GM13977 (cell line): ENCODE measurements around the gene CDC20B.

Source experiments
- DNase-seq: peaks from one replicate; pipeline ENCODE4 v3.0.0; 2012; ENCODE audit warnings: low spot score
- in situ Hi-C: fragments of 300-500 bp; cut with MboI; formaldehyde crosslinking; loops from one replicate; pipeline ENCODE4 v1.12.0; 2022; ENCODE audit warnings: low sequenced_read_pairs, low pct_unique_long_range_greater_than_20kb, mixed read lengths, inconsistent platforms; ENCODE audit not compliant: unreplicated experiment
- TF ChIP-seq, protein P1 (sequence below): IDR thresholded peaks from 2 replicates; pipeline ENCODE4 v1.5.1; 2012; ENCODE audit warnings: mild to moderate bottlenecking, control low read depth; ENCODE audit not compliant: insufficient read depth; ENCODE audit errors: extremely low read depth, missing control alignments

Gene CDC20B

DNA sequence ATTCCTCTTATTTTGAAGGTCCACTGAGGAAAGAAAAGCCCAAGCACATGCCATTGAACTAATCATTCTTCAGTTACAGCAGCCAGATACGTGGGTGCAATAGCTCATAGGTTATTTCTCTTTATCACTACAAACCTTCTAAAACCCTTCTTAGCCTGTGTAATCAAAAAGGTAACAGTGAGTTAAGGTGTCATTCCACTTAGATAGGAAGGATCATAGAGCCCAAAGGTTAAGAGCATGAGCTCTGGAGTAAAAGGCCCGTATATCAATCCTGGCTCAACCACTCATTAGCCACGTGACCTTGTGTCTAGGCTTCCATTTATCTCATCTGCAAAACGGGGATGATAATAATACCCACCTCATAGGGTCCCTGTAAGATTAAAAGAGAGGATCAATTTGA lies 10.3 kb downstream of the CDC20B start:
- TF ChIP-seq, protein P1, sequence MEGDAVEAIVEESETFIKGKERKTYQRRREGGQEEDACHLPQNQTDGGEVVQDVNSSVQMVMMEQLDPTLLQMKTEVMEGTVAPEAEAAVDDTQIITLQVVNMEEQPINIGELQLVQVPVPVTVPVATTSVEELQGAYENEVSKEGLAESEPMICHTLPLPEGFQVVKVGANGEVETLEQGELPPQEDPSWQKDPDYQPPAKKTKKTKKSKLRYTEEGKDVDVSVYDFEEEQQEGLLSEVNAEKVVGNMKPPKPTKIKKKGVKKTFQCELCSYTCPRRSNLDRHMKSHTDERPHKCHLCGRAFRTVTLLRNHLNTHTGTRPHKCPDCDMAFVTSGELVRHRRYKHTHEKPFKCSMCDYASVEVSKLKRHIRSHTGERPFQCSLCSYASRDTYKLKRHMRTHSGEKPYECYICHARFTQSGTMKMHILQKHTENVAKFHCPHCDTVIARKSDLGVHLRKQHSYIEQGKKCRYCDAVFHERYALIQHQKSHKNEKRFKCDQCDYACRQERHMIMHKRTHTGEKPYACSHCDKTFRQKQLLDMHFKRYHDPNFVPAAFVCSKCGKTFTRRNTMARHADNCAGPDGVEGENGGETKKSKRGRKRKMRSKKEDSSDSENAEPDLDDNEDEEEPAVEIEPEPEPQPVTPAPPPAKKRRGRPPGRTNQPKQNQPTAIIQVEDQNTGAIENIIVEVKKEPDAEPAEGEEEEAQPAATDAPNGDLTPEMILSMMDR = no peak
- in situ Hi-C loops = no loop called here
- DNase-seq = no peak

DNA sequence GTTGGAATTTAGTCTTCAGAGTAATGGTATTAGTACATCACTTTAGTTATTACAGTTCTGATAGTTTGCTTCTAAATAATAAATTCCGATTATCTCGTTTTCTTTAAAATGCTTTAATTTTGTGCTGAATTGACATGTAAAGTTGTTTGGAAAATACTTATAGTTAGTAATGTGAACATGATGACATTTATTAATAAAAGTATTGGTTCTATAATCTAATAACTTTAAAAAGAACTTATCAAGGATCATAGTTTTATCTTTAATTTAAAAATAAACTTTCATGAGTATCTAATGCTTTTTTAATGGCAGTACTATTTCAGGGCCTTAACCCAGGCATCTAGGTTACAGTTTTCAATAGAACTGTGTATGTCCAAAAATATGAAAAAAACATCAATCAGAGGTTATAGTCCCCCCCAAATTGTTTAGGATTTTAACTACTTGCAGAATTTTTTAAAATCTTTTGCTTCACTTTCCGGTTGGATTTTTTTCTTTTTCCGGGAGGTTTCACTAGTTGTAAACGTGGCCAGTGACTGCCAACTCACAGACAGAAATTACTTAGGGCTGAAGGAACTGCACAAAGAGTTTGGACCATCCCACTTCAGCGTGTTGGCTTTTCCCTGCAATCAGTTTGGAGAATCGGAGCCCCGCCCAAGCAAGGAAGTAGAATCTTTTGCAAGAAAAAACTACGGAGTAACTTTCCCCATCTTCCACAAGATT lies 12.3 kb downstream of the CDC20B start:
- DNase-seq = no peak
- in situ Hi-C loops = no loop called here
- TF ChIP-seq, protein P1 = no peak

DNA sequence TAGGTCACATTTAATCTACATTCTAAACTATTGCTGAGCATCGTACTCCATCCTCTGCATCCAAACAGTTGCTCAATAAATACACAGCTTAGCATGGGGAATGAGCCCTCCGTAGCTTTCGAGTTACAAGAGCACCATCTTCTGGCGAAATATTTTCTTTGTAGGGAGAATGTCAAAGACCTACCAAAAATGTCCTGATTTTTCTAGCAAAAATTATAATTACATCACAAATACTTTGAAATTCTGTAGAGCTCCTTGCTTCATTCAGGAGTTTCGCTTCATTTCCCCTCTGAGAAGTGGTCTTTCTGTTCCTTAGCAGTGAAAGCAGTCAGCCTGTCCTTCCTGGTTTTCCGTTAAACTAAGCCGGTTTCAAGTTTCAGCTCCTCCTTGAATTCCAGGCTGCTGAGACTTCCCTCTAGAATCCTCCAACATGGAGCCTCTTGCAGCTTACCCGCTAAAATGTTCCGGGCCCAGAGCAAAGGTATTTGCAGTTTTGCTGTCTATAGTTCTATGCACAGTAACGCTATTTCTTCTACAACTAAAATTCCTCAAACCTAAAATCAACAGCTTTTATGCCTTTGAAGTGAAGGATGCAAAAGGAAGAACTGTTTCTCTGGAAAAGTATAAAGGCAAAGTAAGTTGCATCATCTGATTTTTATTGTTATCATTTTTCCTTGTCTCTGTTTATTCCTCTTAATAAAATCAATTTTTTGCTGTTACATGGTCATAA lies 13.0 kb downstream of the CDC20B start, which contains the start of gene GPX8:
Gene GPX8 (plus strand): TSS at position 409 of the 730 bp plus-strand sequence. CDS start 22 bp downstream, at position 431.
- DNase-seq = peak; percentile 20
- TF ChIP-seq, protein P1 = peak; percentile 50
- in situ Hi-C loops = loop anchor here (10.0 kb wide), 1 partner anchor 255 kb away; no protein-coding TSS in a partner anchor

DNA sequence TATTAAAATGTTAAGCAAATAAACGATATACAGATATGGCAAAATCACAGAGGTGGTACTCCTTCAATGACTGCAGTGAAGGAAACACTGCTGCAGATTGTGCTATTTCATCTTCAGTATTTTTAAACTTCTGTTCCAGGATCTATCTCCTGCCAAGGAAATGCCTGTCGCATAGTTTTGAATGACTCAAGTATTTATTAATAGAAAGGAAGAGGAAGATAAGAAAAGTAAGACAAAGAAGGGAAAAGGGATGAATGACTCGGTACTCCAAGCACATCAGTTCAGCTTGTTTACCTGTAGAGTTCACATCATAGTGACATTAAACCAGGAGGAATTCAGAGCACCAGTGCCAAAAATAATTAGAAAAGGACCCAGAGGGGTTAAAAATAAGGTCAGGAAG lies 18.1 kb downstream of the CDC20B start:
- in situ Hi-C loops = loop anchor here (10.0 kb wide), 1 partner anchor 250 kb away; no protein-coding TSS in a partner anchor
- DNase-seq = no peak
- TF ChIP-seq, protein P1 = no peak

DNA sequence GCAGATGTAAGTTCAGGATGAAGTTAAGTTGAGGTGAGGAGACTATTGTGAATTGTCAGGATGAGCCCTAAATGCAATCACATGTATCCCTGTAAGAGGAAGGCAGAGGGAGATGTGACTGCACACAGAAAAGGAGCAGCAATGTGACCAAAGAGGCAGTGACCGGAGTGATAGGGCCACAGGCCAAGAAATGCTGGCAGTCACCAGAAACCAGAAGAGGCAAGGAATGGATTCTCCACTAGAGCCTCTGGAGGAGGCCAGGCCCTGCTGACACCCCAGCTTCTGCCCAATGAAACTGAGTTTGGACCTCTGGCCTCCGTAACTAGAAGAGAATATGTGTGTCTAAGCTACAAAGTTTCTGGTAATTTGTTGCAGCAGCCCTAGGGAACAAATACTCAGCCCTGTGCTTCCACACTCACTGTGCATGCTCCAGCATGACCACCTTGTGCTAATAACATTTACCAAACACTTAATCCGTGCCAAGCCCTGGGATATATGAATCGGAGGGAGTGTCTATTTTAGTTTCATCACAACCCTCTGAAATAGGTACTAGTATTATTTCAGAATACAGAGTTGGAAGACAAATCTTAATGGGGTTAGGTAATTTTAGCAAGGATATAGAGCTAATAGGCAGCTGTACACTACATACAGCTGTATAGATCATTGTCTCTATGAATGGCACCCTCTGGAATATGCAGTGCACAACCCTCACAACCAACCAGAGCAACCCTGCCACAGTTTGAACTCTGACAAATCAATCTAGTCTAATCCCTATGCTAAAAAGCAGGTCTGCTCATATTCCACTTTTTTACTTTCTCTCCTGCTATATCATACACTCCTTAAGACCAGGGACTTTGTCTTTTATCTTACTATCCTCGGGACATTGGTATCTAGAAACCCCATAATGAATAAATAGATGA lies 20.8 kb downstream of the CDC20B start:
- no peak for DNase-seq
- TF ChIP-seq, protein P1 = no peak
- in situ Hi-C loops = loop anchor here (10.0 kb wide), 1 partner anchor 247 kb away; no protein-coding TSS in a partner anchor

DNA sequence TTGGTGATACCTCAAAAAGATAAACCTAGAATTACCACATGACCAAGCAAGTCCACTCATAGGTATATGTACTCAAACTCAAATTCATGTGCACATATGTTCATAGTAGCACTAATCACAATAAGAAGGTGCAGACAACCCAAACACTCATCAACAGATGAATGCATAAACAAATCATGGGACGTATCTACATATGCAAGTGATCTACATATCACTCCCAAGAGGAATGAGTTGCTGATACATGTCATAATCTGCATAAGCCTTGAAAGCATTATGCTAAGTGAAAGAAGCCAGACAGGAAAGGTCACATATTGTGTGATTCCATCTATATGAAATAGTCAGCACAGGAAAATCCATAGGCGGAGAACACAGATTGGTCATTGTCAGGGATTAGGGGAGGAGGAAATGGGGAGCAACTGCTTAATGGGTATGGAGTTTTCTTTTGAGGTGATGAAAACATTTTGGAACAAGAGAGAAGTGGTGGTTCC lies 23.6 kb downstream of the CDC20B start:
- in situ Hi-C loops = no loop called here
- no peak for DNase-seq
- TF ChIP-seq, protein P1 = no peak
